ENCODE results near the gene SYS1.
A peak's percentile ranks its signal among the peaks of the same experiment; 100 is the strongest.

The SYS1 gene

DNA sequence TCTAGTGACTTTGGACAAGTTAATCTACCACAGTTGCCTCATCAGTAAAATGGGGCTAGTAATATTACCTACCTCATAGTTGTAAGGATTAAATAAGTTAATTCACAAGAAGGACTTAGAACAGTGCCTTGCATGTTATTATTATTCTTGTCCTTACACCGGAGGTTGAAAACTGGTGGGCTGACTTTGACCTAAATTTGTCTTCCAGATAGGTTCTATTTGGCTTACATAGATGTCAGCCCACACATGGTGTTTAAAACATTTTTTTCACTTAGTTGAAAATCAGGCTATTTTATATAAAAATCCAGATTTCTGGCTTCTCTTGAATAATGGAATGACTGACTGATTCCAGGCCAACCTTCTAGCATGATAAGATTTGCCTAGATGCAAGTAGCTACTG, 3.2 kb downstream of the SYS1 start:
- Histone ChIP-seq H3K4me3 (ENCODE audit: low read length in 2 of 2) (no peak overlapping the region), H3K4me1 (ENCODE audit: control insufficient read depth in 2 of 2, insufficient read depth in 2 of 2, low read length in 2 of 2) (peaks cover 23 to 26% of the 10 kb centered on the region in 2 donors), H3K9ac (ENCODE audit: low read depth in 1 of 2, low read length in 2 of 2) (no peak overlapping the region), H3K36me3 (ENCODE audit: control insufficient read depth in 2 of 2, insufficient read depth in 2 of 2, low read length in 2 of 2) (peaks cover 25 to 30% of the 10 kb centered on the region in 2 donors), H3K27ac (ENCODE audit: low read depth in 2 of 2, low read length in 2 of 2) (no peak overlapping the region), H3K9me3 (ENCODE audit: control insufficient read depth in 2 of 2, low read length in 2 of 2) (no peaks in the 10 kb centered on the region), H3K27me3 (ENCODE audit: control insufficient read depth in 2 of 2, insufficient read depth in 2 of 2, low read length in 2 of 2) (no peaks in the 10 kb centered on the region)

DNA sequence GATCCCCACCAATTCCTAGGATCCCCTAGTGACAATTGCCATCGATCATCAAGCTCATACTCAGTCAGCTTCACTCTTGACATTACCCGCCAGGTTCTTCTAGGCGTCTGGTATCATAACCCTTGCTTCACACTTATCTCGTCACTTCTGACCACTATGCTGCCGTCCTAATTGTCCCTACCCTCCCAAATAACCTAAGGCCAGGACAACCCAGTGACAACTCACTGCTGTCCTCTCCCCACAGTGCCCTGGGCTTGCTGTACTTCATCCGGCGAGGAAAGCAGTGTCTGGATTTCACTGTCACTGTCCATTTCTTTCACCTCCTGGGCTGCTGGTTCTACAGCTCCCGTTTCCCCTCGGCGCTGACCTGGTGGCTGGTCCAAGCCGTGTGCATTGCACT, 3.7 kb downstream of the SYS1 start:
- Histone ChIP-seq H3K36me3 (ENCODE audit: control insufficient read depth in 2 of 2, insufficient read depth in 2 of 2, low read length in 2 of 2) (peaks cover 25 to 30% of the 10 kb centered on the region in 2 donors), H3K4me3 (ENCODE audit: low read length in 2 of 2) (no peak overlapping the region), H3K4me1 (ENCODE audit: control insufficient read depth in 2 of 2, insufficient read depth in 2 of 2, low read length in 2 of 2) (peaks cover 23 to 26% of the 10 kb centered on the region in 2 donors), H3K9me3 (ENCODE audit: control insufficient read depth in 2 of 2, low read length in 2 of 2) (no peaks in the 10 kb centered on the region), H3K27ac (ENCODE audit: low read depth in 2 of 2, low read length in 2 of 2) (no peak overlapping the region), H3K9ac (ENCODE audit: low read depth in 1 of 2, low read length in 2 of 2) (no peak overlapping the region), H3K27me3 (ENCODE audit: control insufficient read depth in 2 of 2, insufficient read depth in 2 of 2, low read length in 2 of 2) (no peaks in the 10 kb centered on the region)

DNA sequence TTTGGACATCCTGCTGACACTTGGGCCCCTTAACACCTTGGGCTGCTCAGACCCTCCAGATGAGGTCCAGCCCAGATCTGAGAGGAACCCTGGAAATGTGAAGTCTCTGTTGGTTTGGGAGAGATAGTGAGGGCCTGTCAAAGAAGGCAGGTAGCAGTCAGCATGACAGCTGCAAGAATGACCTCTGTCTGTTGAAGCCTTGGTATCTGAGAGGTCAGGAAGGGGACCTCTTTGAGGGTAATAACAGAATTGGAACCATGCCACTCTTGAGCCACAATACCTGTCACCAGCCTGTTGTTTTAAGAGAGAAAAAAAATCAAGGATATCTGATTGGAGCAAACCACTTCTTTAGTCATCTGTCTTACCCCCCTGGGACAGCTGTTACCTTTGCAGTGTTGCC, 4.2 kb downstream of the SYS1 start:
- H3K36me3 ChIP-seq (ENCODE audit: control insufficient read depth in 2 of 2, insufficient read depth in 2 of 2, low read length in 2 of 2), result peaks cover 25 to 30% of the 10 kb centered on the region in 2 donors
- H3K27me3 ChIP-seq (ENCODE audit: control insufficient read depth in 2 of 2, insufficient read depth in 2 of 2, low read length in 2 of 2), result no peaks in the 10 kb centered on the region
- no peak overlapping the region for H3K4me3 ChIP-seq (ENCODE audit: low read length in 2 of 2)
- H3K9ac ChIP-seq (ENCODE audit: low read depth in 1 of 2, low read length in 2 of 2), result no peak overlapping the region
- H3K9me3 ChIP-seq (ENCODE audit: control insufficient read depth in 2 of 2, low read length in 2 of 2), result no peaks in the 10 kb centered on the region
- H3K4me1 ChIP-seq (ENCODE audit: control insufficient read depth in 2 of 2, insufficient read depth in 2 of 2, low read length in 2 of 2), result peaks cover 23 to 28% of the 10 kb centered on the region in 2 donors
- no peak overlapping the region for H3K27ac ChIP-seq (ENCODE audit: low read depth in 2 of 2, low read length in 2 of 2)

DNA sequence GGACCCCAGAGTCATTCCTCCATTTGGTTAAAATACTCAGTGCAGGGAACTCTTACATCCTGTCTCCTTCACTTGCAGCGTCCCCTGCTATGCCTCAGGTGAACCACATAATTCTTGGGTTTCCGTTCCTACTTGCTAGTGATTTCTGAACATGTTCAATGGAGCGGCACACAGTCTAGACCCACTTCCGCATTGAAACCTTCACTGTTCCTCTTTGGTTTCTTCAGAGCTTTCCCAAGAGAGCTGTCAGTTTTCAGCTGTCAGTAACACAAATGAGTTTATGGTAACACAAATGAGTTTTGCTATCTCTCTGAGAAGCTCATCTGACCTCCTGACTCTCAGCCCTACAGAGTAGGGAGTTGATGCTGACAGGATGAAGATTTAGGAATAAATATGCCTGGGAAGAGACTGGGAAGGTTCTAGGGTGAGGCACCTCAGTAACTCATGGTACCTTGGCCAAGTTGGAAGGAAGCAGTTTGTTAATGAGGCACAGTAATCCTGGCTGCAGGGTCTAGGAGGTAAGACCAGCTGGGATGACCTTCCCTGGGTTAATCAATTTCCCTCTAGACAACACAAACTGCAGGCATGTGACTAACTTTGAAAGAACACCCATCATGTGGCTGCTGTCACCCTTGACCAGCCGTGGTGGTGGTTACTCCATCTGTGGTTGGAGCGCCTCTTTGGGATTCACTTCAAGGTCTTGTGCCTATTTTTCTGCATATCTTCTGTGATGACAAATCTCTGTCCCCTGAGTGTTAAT, 5.4 kb downstream of the SYS1 start:
- H3K36me3 ChIP-seq (ENCODE audit: control insufficient read depth in 2 of 2, insufficient read depth in 2 of 2, low read length in 2 of 2), result peaks cover 25 to 30% of the 10 kb centered on the region in 2 donors

DNA sequence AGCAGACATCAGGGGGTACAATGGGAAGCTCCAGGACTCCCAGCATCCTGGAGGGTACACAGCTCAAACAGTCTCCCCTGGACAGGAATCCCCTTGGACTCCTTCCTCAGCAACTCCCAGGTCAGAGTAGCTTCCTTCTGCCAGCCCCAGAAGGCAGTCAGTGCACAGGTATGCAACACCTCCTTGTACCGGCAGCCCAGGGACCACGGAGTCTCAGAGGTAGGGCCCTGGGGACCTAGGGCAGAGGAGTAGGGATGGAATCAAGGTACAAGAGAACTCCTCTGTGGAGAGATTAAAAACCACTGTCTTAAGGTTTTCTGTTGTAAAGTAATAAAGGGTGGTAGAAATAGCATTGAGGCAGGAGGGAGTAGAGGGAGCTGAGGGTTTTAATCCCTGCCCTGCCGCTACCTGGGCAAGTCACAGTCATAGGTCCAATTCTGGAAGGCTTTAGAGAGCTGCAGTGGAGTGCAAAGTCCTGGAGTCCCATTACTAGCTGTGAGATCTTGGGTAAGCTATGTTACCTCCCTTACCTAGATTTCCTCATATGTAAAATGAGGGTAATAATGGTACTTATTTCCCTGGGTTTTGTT, 7.7 kb downstream of the SYS1 start:
- Histone ChIP-seq H3K9me3 (ENCODE audit: control insufficient read depth in 2 of 2, low read length in 2 of 2) (no peaks in the 10 kb centered on the region), H3K4me3 (ENCODE audit: low read length in 2 of 2) (no peak overlapping the region), H3K27me3 (ENCODE audit: control insufficient read depth in 2 of 2, insufficient read depth in 2 of 2, low read length in 2 of 2) (no peaks in the 10 kb centered on the region), H3K4me1 (ENCODE audit: control insufficient read depth in 2 of 2, insufficient read depth in 2 of 2, low read length in 2 of 2) (peaks cover 4 to 25% of the 10 kb centered on the region in 2 donors), H3K36me3 (ENCODE audit: control insufficient read depth in 2 of 2, insufficient read depth in 2 of 2, low read length in 2 of 2) (peaks cover 22 to 25% of the 10 kb centered on the region in 2 donors), H3K27ac (ENCODE audit: low read depth in 2 of 2, low read length in 2 of 2) (no peak overlapping the region), H3K9ac (ENCODE audit: low read depth in 1 of 2, low read length in 2 of 2) (no peak overlapping the region)

More for the DNA sequence above, 5.4 kb downstream of the SYS1 start:
- H3K9me3 ChIP-seq (ENCODE audit: control insufficient read depth in 2 of 2, low read length in 2 of 2), result no peaks in the 10 kb centered on the region
- H3K9ac ChIP-seq (ENCODE audit: low read depth in 1 of 2, low read length in 2 of 2), result peak overlapping the region in 1 of 2 donors; percentile 43
- H3K4me1 ChIP-seq (ENCODE audit: control insufficient read depth in 2 of 2, insufficient read depth in 2 of 2, low read length in 2 of 2), result peaks cover 19 to 30% of the 10 kb centered on the region in 2 donors
- H3K4me3 ChIP-seq (ENCODE audit: low read length in 2 of 2), result peak overlapping the region; percentile 12 to 41
- no peaks in the 10 kb centered on the region for H3K27me3 ChIP-seq (ENCODE audit: control insufficient read depth in 2 of 2, insufficient read depth in 2 of 2, low read length in 2 of 2)
- H3K27ac ChIP-seq (ENCODE audit: low read depth in 2 of 2, low read length in 2 of 2), result peak overlapping the region; percentile 43 to 64

DNA sequence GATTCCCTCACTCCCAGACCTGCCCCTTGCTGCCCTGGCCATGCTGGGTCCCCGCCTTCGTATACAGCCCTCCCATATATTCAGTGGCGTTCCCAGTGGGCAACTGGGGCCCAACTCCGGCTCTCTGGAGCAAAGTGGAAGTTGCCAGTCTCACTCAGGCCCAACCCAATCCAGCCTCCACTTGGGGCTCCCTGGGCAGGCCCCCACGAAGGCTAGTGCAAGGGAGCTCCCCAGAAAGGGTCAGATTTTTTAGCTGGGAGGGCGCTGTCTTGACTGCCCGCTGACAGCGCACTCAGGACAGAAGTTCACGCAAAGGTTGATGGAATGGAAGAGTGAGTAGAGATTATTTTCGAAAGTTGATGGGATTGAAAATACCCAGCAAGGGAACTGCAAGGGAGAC, 9.3 kb downstream of the SYS1 start:
- Histone ChIP-seq H3K9ac (ENCODE audit: low read depth in 1 of 2, low read length in 2 of 2) (no peak overlapping the region), H3K4me3 (ENCODE audit: low read length in 2 of 2) (no peak overlapping the region), H3K4me1 (ENCODE audit: control insufficient read depth in 2 of 2, insufficient read depth in 2 of 2, low read length in 2 of 2) (peaks cover 4 to 22% of the 10 kb centered on the region in 2 donors), H3K36me3 (ENCODE audit: control insufficient read depth in 2 of 2, insufficient read depth in 2 of 2, low read length in 2 of 2) (peaks cover 9 to 11% of the 10 kb centered on the region in 2 donors), H3K27ac (ENCODE audit: low read depth in 2 of 2, low read length in 2 of 2) (peak overlapping the region in 1 of 2 donors; percentile 16), H3K9me3 (ENCODE audit: control insufficient read depth in 2 of 2, low read length in 2 of 2) (no peaks in the 10 kb centered on the region), H3K27me3 (ENCODE audit: control insufficient read depth in 2 of 2, insufficient read depth in 2 of 2, low read length in 2 of 2) (no peaks in the 10 kb centered on the region)

DNA sequence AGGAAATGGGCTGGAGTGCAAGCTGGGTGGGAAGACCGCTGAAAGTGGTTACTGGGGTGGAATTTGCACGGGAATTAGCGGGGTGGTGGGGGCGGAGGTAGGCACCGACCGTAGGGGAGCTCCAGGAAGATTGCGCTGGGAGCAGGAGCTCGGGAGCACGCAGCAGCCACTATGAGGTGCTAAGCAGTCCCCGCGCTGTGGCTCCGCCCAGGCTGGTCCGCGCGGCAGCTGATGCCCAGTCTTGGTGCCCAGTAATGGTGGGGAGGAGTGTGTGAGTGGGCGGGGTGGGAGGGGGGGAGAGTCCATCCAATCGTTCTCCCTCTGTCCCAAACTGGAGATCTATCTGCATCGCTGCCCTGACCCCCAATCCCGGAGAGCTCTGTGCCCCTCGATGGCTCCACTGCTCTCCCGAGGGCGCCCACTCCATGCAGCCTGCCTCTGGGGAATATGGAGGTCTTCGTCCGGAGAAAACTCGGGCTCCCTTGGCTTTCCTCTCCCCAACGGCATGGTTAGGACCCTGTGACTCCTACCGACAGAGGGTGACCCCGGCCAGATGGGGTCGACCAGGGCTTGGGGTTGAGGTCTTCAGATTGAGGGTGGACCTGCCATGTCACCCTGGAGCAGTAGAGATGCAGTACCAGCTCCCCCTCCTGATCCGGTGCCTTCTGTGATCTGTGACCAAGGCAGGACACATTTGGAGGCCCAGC, 9.8 kb downstream of the SYS1 start:
- no peaks in the 10 kb centered on the region for H3K27me3 ChIP-seq (ENCODE audit: control insufficient read depth in 2 of 2, insufficient read depth in 2 of 2, low read length in 2 of 2)
- H3K27ac ChIP-seq (ENCODE audit: low read depth in 2 of 2, low read length in 2 of 2), result peak overlapping the region; percentile 74 to 76
- no peaks in the 10 kb centered on the region for H3K9me3 ChIP-seq (ENCODE audit: control insufficient read depth in 2 of 2, low read length in 2 of 2)
- peaks cover 4 to 16% of the 10 kb centered on the region in 2 donors for H3K4me1 ChIP-seq (ENCODE audit: control insufficient read depth in 2 of 2, insufficient read depth in 2 of 2, low read length in 2 of 2)
- peaks cover 4 to 8% of the 10 kb centered on the region in 2 donors for H3K36me3 ChIP-seq (ENCODE audit: control insufficient read depth in 2 of 2, insufficient read depth in 2 of 2, low read length in 2 of 2)
- H3K4me3 ChIP-seq (ENCODE audit: low read length in 2 of 2), result peak overlapping the region; percentile 66 to 89
- H3K9ac ChIP-seq (ENCODE audit: low read depth in 1 of 2, low read length in 2 of 2), result peak overlapping the region in 1 of 2 donors; percentile 65

DNA sequence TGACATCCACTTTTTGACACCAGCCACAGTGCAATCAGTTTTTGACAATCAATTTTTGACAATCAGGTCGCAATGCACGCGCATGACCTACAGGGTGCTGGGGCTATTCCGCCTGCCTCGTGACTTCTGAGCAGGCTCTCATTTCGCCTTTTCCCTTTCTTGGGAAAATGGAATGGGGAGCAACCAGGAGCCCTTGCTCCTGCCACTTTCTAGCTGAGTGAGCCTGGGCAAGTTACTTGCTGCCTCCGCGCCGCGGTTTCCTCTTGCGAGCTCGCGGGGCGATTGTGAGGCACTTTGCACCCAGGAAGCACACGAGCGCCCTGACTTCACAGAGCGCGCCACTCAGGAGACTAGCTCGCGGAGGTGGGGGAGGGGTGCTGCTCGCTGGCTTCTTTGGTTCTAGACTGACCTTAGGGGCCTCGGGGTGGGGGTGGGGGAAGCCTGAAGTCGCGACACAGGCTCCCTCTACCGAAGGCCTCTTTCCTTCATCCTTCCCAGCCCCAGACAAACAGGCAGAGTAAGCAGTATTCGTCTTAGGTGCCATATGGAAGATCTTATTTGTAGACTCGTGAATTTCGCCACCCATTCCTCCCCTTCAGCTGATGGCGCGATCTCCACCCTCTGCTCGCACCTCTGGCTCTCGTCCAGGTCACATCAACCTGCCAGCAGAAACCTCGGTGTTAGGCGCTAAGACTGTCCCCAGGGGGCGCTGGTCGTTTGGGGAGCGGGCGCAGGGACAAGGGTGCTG, 10.6 kb downstream of the SYS1 start:
- Histone ChIP-seq H3K27me3 (ENCODE audit: control insufficient read depth in 2 of 2, insufficient read depth in 2 of 2, low read length in 2 of 2) (no peaks in the 10 kb centered on the region), H3K4me3 (ENCODE audit: low read length in 2 of 2) (peak overlapping the region; percentile 66 to 89), H3K36me3 (ENCODE audit: control insufficient read depth in 2 of 2, insufficient read depth in 2 of 2, low read length in 2 of 2) (peaks cover 0 to 2% of the 10 kb centered on the region in 2 donors), H3K27ac (ENCODE audit: low read depth in 2 of 2, low read length in 2 of 2) (peak overlapping the region; percentile 74 to 76), H3K9ac (ENCODE audit: low read depth in 1 of 2, low read length in 2 of 2) (peak overlapping the region; percentile 65), H3K9me3 (ENCODE audit: control insufficient read depth in 2 of 2, low read length in 2 of 2) (no peaks in the 10 kb centered on the region), H3K4me1 (ENCODE audit: control insufficient read depth in 2 of 2, insufficient read depth in 2 of 2, low read length in 2 of 2) (peaks cover 4 to 14% of the 10 kb centered on the region in 2 donors)

DNA sequence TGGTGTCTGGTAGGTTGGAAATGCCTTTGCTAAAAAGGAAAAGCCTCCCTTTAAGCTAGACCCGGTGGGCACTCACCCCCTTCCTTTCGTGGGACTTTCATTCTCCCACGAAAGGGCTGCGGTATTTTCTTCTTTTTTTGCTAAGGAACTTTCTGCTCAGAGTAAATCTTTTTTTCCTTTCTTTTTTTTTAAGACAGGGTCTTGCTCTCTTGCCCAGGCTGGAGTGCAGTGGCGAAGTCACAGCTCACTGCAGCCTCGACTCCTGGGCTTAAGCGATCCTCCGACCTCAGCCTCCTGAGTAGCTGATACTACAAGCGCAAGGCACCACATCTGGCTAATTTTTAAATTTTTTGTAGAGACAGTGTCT, 11.1 kb downstream of the SYS1 start:
- Histone ChIP-seq H3K9ac (ENCODE audit: low read depth in 1 of 2, low read length in 2 of 2) (peak overlapping the region in 1 of 2 donors; percentile 65), H3K27ac (ENCODE audit: low read depth in 2 of 2, low read length in 2 of 2) (peak overlapping the region; percentile 74 to 76), H3K4me3 (ENCODE audit: low read length in 2 of 2) (peak overlapping the region; percentile 66 to 89)

More for the DNA sequence above, 11.1 kb downstream of the SYS1 start:
- H3K36me3 ChIP-seq (ENCODE audit: control insufficient read depth in 2 of 2, insufficient read depth in 2 of 2, low read length in 2 of 2), result no peaks in the 10 kb centered on the region
- H3K4me1 ChIP-seq (ENCODE audit: control insufficient read depth in 2 of 2, insufficient read depth in 2 of 2, low read length in 2 of 2), result peaks cover 4 to 12% of the 10 kb centered on the region in 2 donors
- no peaks in the 10 kb centered on the region for H3K9me3 ChIP-seq (ENCODE audit: control insufficient read depth in 2 of 2, low read length in 2 of 2)
- H3K27me3 ChIP-seq (ENCODE audit: control insufficient read depth in 2 of 2, insufficient read depth in 2 of 2, low read length in 2 of 2), result no peaks in the 10 kb centered on the region
